ENCODE results near the gene FBXO24. TPM values are rescaled to one million over a fixed set of nuclear protein-coding genes. Genes with fewer than 3 reads are reported as not detected.
A peak's percentile ranks its signal among the peaks of the same experiment; 100 is the strongest.

FBXO24 gene
- polyA plus RNA-seq, 2 donors: 0.33 to 0.81 TPM

DNA sequence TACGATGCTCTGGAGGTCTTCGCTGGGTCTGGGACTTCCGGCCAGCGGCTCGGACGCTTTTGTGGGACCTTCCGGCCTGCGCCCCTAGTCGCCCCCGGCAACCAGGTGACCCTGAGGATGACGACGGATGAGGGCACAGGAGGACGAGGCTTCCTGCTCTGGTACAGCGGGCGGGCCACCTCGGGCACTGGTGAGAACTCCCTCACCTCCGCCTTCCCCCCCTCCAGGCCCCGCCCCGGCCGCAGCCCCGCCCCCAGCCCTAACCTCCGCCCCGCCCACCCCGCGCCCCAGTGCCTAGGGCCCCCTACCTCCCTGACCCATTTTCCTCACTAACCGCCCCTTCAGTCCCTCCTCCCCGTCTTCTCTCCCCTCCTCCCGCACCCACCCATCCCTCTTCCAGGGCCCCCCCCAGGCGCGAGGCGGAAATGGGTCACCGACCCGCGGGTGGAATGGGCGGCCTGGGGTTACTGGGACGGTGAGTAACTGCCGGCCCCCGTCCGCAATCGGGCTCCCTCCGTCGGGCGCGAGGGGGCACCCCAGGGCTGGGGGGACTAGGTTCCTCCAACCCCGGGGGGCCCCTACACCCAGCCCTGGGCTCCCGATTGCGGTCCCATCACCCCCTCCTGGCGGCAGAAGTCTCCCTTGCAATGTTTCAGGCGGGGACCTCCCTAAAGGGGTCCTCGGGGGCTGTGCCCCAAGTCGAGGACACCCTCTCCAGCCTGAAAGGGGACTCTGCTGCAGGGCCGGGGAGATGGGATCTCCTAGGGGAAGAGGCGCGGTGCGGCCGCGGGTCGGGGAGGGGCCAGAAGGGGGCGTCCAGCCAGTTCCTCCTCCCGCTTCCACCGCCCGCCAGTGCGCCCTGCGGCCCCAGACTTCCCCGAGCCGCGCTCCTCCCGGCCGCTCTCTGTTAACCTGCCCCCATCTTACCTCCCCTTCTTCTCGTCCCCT lies 18.2 kb downstream of the FBXO24 start:
- H3K4me3 ChIP-seq (ENCODE audit: low read depth in 1 of 2, low read length in 2 of 2): peak overlapping the region; percentile 46 to 50
- H3K9me3 ChIP-seq (ENCODE audit: control insufficient read depth in 2 of 2, insufficient read depth in 1 of 2, low read depth in 1 of 2, low read length in 1 of 2): no peaks in the 10 kb centered on the region
- no peaks in the 10 kb centered on the region for H3K4me1 ChIP-seq (ENCODE audit: control insufficient read depth in 2 of 2, insufficient read depth in 2 of 2, low read length in 1 of 2)
- no peaks in the 10 kb centered on the region for H3K36me3 ChIP-seq (ENCODE audit: control insufficient read depth in 2 of 2, insufficient read depth in 2 of 2, low read length in 1 of 2)
- no peaks in the 10 kb centered on the region for H3K27me3 ChIP-seq (ENCODE audit: control insufficient read depth in 1 of 2, insufficient read depth in 2 of 2, low read length in 2 of 2)
- peak overlapping the region; percentile 65 to 73 for H3K27ac ChIP-seq (ENCODE audit: low read depth in 2 of 2, low read length in 1 of 2)
- WGBS, 2 donors: 1 to 2% methylated on average over 33 to 70 of the region's 70 CpGs

DNA sequence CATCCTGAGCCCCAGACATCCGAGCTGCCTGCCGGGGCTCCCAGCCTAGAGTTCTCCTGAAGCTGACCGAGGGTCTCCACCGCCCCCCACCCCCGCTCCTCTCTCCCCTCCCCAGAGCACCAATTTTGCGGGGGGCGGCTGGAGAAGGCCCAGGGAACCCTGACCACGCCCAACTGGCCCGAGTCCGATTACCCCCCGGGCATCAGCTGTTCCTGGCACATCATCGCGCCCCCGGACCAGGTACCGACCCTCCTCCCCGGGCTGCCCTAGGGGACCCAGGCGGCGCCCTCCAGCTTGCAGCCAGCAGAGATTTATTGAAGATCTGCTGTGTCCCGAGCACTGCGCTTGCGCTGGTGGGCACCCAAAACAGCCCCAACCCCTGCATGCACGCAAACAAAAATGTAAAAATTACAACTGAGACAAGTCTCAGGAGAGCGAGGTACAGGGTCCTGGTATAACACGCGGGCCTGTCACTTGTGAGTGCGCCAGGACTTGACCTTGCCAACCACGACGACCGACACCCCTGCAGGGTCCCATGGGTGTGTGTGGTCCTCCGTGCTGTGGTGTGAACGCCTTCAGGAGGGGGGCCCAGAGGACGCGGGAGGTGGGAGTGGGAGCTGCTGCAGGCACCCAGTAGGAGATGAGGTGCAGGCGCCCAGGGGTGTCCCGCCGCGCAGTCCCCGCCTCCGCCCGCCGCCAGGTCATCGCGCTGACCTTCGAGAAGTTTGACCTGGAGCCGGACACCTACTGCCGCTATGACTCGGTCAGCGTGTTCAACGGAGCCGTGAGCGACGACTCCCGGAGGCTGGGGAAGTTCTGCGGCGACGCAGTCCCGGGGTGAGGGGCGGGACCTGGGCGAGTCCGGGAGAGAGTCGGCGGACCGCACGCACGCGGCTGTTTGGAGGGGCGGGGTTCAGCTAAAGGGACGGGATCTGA lies 19.1 kb downstream of the FBXO24 start:
- Histone ChIP-seq H3K27me3 (ENCODE audit: control insufficient read depth in 1 of 2, insufficient read depth in 2 of 2, low read length in 2 of 2) (no peaks in the 10 kb centered on the region), H3K4me1 (ENCODE audit: control insufficient read depth in 2 of 2, insufficient read depth in 2 of 2, low read length in 1 of 2) (no peaks in the 10 kb centered on the region), H3K4me3 (ENCODE audit: low read depth in 1 of 2, low read length in 2 of 2) (peak overlapping the region; percentile 46 to 50), H3K27ac (ENCODE audit: low read depth in 2 of 2, low read length in 1 of 2) (peak overlapping the region; percentile 13 to 65), H3K9me3 (ENCODE audit: control insufficient read depth in 2 of 2, insufficient read depth in 1 of 2, low read depth in 1 of 2, low read length in 1 of 2) (no peaks in the 10 kb centered on the region), H3K36me3 (ENCODE audit: control insufficient read depth in 2 of 2, insufficient read depth in 2 of 2, low read length in 1 of 2) (no peaks in the 10 kb centered on the region)
- 12 to 17% methylated on average over 68 of the region's 68 CpGs for WGBS, 2 donors

DNA sequence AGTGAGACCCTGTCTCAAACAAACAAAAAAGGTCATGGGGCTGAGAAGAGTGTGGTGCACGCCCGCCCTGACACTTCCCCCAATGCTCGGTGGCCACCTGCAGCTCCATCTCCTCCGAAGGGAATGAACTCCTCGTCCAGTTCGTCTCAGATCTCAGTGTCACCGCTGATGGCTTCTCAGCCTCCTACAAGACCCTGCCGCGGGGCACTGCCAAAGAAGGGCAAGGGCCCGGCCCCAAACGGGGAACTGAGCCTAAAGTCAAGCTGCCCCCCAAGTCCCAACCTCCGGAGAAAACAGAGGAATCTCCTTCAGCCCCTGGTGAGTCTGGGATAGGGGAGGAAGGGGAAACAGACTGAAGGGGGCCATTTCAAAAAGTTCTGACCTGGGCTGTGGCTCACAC lies 20.2 kb downstream of the FBXO24 start:
- Histone ChIP-seq H3K27ac (ENCODE audit: low read depth in 2 of 2, low read length in 1 of 2) (no peak overlapping the region), H3K4me3 (ENCODE audit: low read depth in 1 of 2, low read length in 2 of 2) (no peak overlapping the region), H3K36me3 (ENCODE audit: control insufficient read depth in 2 of 2, insufficient read depth in 2 of 2, low read length in 1 of 2) (no peaks in the 10 kb centered on the region), H3K4me1 (ENCODE audit: control insufficient read depth in 2 of 2, insufficient read depth in 2 of 2, low read length in 1 of 2) (no peaks in the 10 kb centered on the region), H3K9me3 (ENCODE audit: control insufficient read depth in 2 of 2, insufficient read depth in 1 of 2, low read depth in 1 of 2, low read length in 1 of 2) (no peaks in the 10 kb centered on the region), H3K27me3 (ENCODE audit: control insufficient read depth in 1 of 2, insufficient read depth in 2 of 2, low read length in 2 of 2) (no peaks in the 10 kb centered on the region)
- 93 to 95% methylated on average over 12 of the region's 12 CpGs for WGBS, 2 donors

DNA sequence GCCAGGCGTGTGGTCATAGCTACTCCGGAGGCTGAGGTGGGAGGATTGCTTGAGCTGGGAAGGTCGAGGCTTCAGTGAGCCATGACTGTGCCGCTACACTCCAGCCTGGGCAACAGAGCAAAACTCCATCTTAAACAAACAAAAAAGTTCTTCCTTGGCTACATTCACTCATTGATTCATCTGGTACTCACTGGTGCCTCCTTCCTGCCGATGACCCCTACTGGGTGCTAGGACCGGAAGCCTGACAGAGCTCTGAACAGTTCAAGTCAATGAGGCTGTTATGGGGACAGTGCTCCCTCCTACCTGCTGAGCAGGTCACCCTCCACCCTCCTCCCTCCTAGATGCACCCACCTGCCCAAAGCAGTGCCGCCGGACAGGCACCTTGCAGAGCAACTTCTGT lies 21.0 kb downstream of the FBXO24 start:
- Histone ChIP-seq H3K27ac (ENCODE audit: low read depth in 2 of 2, low read length in 1 of 2) (no peak overlapping the region), H3K4me3 (ENCODE audit: low read depth in 1 of 2, low read length in 2 of 2) (no peak overlapping the region), H3K36me3 (ENCODE audit: control insufficient read depth in 2 of 2, insufficient read depth in 2 of 2, low read length in 1 of 2) (no peaks in the 10 kb centered on the region), H3K9me3 (ENCODE audit: control insufficient read depth in 2 of 2, insufficient read depth in 1 of 2, low read depth in 1 of 2, low read length in 1 of 2) (no peaks in the 10 kb centered on the region), H3K27me3 (ENCODE audit: control insufficient read depth in 1 of 2, insufficient read depth in 2 of 2, low read length in 2 of 2) (no peaks in the 10 kb centered on the region), H3K4me1 (ENCODE audit: control insufficient read depth in 2 of 2, insufficient read depth in 2 of 2, low read length in 1 of 2) (no peaks in the 10 kb centered on the region)
- 83 to 92% methylated on average over 8 of the region's 8 CpGs for WGBS, 2 donors

DNA sequence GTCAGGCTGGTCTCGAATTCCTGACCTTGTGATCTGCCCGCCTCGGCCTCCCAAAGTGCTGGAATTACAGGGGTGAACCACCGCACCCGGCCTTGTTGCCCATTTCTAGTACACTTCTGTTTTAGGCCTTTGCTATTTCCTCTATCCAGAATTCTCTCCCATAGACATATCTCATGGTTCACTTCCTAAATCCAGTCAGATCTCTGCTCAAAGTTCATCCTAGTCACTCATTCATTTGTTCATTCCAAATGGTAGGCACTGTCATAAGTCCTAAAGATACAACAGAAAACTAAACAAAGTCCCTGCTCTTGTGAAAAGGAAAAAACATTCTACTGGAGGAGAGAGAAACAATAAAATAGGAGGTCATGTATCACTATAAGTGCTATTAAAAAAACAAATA lies 23.8 kb downstream of the FBXO24 start:
- Histone ChIP-seq H3K27me3 (ENCODE audit: control insufficient read depth in 1 of 2, insufficient read depth in 2 of 2, low read length in 2 of 2) (no peaks in the 10 kb centered on the region), H3K4me3 (ENCODE audit: low read depth in 1 of 2, low read length in 2 of 2) (no peak overlapping the region), H3K27ac (ENCODE audit: low read depth in 2 of 2, low read length in 1 of 2) (no peak overlapping the region), H3K36me3 (ENCODE audit: control insufficient read depth in 2 of 2, insufficient read depth in 2 of 2, low read length in 1 of 2) (peaks cover 0 to 3% of the 10 kb centered on the region in 2 donors), H3K9me3 (ENCODE audit: control insufficient read depth in 2 of 2, insufficient read depth in 1 of 2, low read depth in 1 of 2, low read length in 1 of 2) (no peaks in the 10 kb centered on the region), H3K4me1 (ENCODE audit: control insufficient read depth in 2 of 2, insufficient read depth in 2 of 2, low read length in 1 of 2) (peaks cover 0 to 6% of the 10 kb centered on the region in 2 donors)
- 86 to 93% methylated on average over 5 of the region's 5 CpGs for WGBS, 2 donors

DNA sequence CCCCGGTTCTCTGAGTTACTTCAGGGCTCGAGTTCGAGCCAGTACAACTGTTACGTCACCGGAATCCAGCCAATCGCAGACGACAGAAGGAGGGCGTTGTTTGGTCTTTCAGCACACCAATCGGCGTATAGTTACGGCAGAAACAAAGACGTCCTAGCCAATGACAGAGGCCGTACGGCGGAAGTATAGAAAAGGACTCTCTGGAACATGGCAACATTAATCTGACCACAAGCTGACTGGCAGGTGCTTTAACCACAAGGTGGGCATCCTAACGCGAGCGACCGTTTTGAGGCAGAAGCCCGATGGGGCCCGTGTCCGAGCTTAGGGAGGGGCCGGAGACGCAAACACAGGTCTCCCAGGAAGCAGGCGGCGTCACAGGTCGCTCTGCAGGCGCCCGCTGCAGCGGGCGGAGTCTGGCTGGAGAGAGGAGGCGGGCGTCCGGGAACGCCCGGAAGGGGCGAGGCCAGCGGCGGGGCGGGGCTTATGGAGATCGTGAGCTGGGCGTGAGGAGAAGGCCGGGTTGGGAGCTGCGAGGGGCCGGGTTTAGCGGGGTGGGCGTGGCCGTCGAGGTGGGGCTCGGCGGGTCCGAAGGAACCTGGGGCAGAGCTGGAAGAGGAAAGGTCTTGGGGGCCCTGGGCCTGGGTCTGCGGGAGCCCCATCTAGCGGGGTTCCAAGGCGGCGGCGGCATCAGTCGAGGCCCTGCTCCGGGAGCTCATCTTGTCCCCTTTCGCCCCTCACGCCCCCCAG lies 26.0 kb downstream of the FBXO24 start, which contains the start of gene MOSPD3:
TSS of gene MOSPD3 (plus strand) at position 558 of the 747 bp plus-strand sequence. CDS start 252 bp downstream, outside the sequence.
- Histone ChIP-seq H3K9me3 (ENCODE audit: control insufficient read depth in 2 of 2, insufficient read depth in 1 of 2, low read depth in 1 of 2, low read length in 1 of 2) (no peaks in the 10 kb centered on the region), H3K36me3 (ENCODE audit: control insufficient read depth in 2 of 2, insufficient read depth in 2 of 2, low read length in 1 of 2) (peaks cover 0 to 3% of the 10 kb centered on the region in 2 donors), H3K4me1 (ENCODE audit: control insufficient read depth in 2 of 2, insufficient read depth in 2 of 2, low read length in 1 of 2) (peaks cover 0 to 6% of the 10 kb centered on the region in 2 donors), H3K4me3 (ENCODE audit: low read depth in 1 of 2, low read length in 2 of 2) (peak within 1 kb of the TSS; percentile 63 to 69), H3K27me3 (ENCODE audit: control insufficient read depth in 1 of 2, insufficient read depth in 2 of 2, low read length in 2 of 2) (no peaks in the 10 kb centered on the region), H3K27ac (ENCODE audit: low read depth in 2 of 2, low read length in 1 of 2) (peak within 1 kb of the TSS; percentile 95 to 100)
- 0 to 1% methylated on average over 51 to 61 of the region's 61 CpGs for WGBS, 2 donors

DNA sequence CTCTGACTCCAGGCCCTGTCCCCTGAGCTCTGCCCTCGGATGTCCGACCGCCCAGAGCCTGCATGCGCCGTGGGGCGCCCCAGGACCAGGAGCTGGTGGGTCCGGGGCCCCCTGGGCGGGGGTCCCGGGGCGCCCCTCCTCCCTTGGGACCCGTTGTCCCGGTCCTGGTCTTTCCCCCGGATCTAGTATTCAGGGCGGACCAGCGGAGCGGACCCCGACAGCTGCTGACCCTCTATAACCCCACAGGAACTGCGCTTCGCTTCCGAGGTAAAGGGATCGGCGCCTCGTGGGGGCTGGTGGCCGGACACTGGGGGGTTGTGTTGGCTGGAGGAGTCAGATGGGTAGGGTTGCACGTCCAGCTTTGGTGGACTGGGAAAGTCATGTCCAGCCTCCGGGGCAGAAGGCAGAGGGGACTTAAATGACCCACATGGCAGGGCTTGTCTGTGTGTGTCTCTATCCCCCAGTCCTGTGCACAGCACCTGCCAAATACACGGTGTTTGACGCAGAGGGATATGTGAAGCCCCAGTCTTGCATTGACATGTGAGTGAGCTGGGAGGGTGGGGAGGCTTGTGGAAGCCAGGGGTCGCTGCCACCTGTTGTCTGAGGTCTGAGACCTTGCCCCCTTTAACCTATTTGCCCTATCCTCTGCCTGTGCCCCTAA lies 26.7 kb downstream of the FBXO24 start:
- whole genome bisulfite sequencing, 2 donors: 4% methylated on average over 25 to 29 of the region's 29 CpGs
- Histone ChIP-seq H3K36me3 (ENCODE audit: control insufficient read depth in 2 of 2, insufficient read depth in 2 of 2, low read length in 1 of 2) (peaks cover 0 to 3% of the 10 kb centered on the region in 2 donors), H3K9me3 (ENCODE audit: control insufficient read depth in 2 of 2, insufficient read depth in 1 of 2, low read depth in 1 of 2, low read length in 1 of 2) (no peaks in the 10 kb centered on the region), H3K27ac (ENCODE audit: low read depth in 2 of 2, low read length in 1 of 2) (peak overlapping the region; percentile 95 to 100), H3K27me3 (ENCODE audit: control insufficient read depth in 1 of 2, insufficient read depth in 2 of 2, low read length in 2 of 2) (no peaks in the 10 kb centered on the region), H3K4me3 (ENCODE audit: low read depth in 1 of 2, low read length in 2 of 2) (peak overlapping the region; percentile 63 to 69), H3K4me1 (ENCODE audit: control insufficient read depth in 2 of 2, insufficient read depth in 2 of 2, low read length in 1 of 2) (peaks cover 0 to 6% of the 10 kb centered on the region in 2 donors)

DNA sequence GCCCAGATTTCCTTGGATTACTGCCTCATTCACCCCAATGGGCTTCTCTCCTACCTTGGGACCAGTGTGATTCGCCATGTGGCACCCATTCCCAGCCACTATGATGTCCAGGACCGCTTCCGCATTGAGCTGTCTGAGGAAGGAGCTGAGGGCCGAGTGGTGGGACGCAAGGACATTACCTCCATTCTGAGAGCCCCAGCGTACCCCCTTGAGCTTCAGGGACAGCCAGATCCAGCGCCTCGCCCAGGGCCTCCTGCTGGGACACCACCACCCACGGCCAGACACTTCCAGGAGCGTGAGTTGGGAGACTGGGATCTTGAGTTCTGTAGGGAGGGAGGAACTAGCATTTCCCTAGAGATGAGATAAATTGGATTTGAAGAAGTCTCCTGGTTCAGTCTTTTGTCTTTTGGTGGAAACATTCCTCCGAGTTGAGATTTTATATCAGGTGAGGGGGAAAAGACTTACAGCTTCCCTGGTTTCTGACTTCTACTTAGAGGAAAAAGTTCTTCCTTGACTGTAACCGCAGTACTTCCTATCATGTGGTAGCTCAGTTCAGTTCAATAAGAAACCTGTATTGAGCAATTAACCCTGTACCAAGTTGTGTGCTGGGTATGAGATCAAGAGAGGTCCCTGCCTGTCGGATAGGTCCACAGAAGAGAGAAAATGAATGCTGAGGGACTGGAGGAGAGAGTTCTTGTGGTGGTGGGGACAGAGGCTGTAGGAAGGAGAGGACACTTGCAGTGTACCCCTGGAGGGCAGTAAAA lies 27.5 kb downstream of the FBXO24 start:
- WGBS, 2 donors: 85 to 88% methylated on average over 13 of the region's 13 CpGs
- peak overlapping the region in 1 of 2 donors; percentile 18 for H3K27ac ChIP-seq (ENCODE audit: low read depth in 2 of 2, low read length in 1 of 2)
- no peak overlapping the region for H3K4me3 ChIP-seq (ENCODE audit: low read depth in 1 of 2, low read length in 2 of 2)
- H3K36me3 ChIP-seq (ENCODE audit: control insufficient read depth in 2 of 2, insufficient read depth in 2 of 2, low read length in 1 of 2): peaks cover 0 to 3% of the 10 kb centered on the region in 2 donors
- H3K9me3 ChIP-seq (ENCODE audit: control insufficient read depth in 2 of 2, insufficient read depth in 1 of 2, low read depth in 1 of 2, low read length in 1 of 2): no peaks in the 10 kb centered on the region
- peaks cover 0 to 6% of the 10 kb centered on the region in 2 donors for H3K4me1 ChIP-seq (ENCODE audit: control insufficient read depth in 2 of 2, insufficient read depth in 2 of 2, low read length in 1 of 2)
- no peaks in the 10 kb centered on the region for H3K27me3 ChIP-seq (ENCODE audit: control insufficient read depth in 1 of 2, insufficient read depth in 2 of 2, low read length in 2 of 2)
